ENCODE measurements around the gene FAM149B1.
A peak's percentile ranks its signal among the peaks of the same experiment; 100 is the strongest.

Gene FAM149B1

DNA sequence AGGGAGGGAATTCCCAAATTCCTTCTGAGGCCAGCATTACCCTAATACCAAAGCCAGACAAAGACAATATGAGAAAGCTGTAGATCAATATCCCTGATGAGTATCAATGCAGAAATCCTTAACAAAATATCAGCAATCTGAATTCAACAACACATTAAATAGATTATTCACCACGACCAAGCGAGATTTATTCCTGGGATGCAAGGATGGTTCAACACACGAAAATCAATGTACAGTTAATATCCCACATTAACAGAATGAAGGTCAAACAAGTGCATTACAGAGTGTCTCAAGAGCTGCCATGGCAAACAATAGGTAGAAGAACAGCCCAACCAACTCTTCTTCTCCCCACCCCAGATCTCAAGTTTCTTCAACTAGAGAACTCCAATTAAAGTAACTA lies 6.3 kb upstream of the FAM149B1 start:
- Mint-ChIP-seq H3K4me1 (peaks cover 49% of the 10 kb centered on the region), H3K9me3 (no peaks in the 10 kb centered on the region), H3K36me3 (peaks cover 34% of the 10 kb centered on the region), H3K27me3 (no peaks in the 10 kb centered on the region), H3K4me3 (no peak overlapping the region), H3K27ac (peak overlapping the region; percentile 46)
- no peak for ATAC-seq

DNA sequence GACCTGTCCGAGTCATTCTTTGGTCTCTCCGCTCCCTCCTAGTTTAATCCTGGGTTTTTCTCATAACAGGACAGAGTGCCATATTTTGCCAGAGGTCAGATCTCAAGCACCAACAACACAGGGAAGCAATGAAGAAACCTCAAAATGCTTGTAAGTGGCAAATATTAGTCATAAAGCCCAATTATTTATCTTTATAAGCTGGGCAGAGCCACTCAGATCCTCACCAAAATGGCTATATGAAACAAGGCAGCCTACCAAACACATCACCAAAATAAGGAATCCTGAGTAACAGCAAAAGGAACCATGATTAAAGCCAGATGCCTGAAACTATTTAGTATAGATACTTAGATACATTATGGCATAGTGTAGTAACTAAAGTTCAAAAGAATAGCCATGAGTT lies 4.8 kb upstream of the FAM149B1 start:
- H3K27me3 Mint-ChIP-seq: no peaks in the 10 kb centered on the region
- H3K27ac Mint-ChIP-seq: peak overlapping the region; percentile 1
- no peak overlapping the region for H3K4me3 Mint-ChIP-seq
- no peak for ATAC-seq
- H3K36me3 Mint-ChIP-seq: peaks cover 34% of the 10 kb centered on the region
- peaks cover 59% of the 10 kb centered on the region for H3K4me1 Mint-ChIP-seq
- no peaks in the 10 kb centered on the region for H3K9me3 Mint-ChIP-seq

DNA sequence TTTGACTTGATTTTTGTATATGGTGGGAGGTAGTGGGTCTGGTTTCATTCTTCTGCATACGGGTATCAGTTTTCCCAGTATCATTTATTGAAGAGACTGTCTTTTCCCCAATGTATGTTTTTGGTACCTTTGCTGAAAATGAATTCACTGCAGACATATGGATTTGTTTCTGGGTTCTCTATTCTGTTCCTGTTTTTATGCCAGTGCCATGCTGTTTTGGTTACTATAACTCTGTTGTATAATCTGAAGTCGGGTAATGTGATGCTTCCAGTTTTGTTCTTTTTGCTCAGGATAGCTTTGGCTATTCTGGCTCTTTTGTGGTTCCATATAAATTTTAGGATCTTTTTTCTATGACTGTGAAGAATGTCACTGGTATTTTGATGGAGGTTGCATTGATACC lies 947 bp upstream of the FAM149B1 start:
- Mint-ChIP-seq H3K27me3 (no peaks in the 10 kb centered on the region), H3K4me3 (peak overlapping the region; percentile 99), H3K36me3 (peaks cover 18% of the 10 kb centered on the region), H3K27ac (peak overlapping the region; percentile 94), H3K4me1 (peaks cover 42% of the 10 kb centered on the region), H3K9me3 (no peaks in the 10 kb centered on the region)
- ATAC-seq: no peak

DNA sequence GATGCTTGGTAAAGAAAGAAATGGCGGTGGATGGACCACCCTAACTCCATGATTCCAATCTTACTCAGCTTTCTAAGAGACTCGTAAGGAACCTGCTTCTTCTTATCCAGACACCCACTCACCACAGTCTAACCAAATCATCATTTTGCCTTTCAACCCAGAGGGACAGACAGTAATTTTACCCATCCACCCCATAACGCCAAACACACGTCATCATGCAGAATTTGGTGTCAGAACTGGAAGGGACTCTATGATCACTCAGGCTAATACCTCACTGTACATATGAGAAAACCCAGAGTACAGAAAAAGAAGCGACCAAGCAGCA lies 499 bp upstream of the FAM149B1 start:
- peaks cover 38% of the 10 kb centered on the region for H3K4me1 Mint-ChIP-seq
- no peaks in the 10 kb centered on the region for H3K27me3 Mint-ChIP-seq
- no peak for ATAC-seq
- H3K36me3 Mint-ChIP-seq: peaks cover 18% of the 10 kb centered on the region
- peak overlapping the region; percentile 94 for H3K27ac Mint-ChIP-seq
- no peaks in the 10 kb centered on the region for H3K9me3 Mint-ChIP-seq
- peak overlapping the region; percentile 99 for H3K4me3 Mint-ChIP-seq

DNA sequence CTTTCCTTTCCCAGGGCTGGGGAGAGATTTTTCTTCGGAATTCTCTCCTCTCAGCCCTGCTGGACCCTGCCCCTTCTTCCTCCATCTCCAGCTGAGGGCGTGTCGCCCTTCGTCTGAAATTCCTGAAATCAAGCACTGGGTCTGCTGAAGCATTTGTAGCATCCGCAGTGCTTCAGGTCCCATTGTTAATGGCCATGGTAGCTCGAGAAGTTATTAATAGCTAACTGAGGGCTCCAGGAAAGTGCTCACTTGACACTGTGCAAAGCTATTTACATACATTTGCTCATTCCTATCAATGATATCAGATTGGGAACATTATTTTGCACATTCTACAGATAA lies 515 bp downstream of the FAM149B1 start:
- no peak for ATAC-seq
- Mint-ChIP-seq H3K4me3 (peak overlapping the region; percentile 99), H3K27me3 (no peaks in the 10 kb centered on the region), H3K9me3 (no peaks in the 10 kb centered on the region), H3K27ac (peak overlapping the region; percentile 94), H3K4me1 (peaks cover 30% of the 10 kb centered on the region), H3K36me3 (peaks cover 20% of the 10 kb centered on the region)

DNA sequence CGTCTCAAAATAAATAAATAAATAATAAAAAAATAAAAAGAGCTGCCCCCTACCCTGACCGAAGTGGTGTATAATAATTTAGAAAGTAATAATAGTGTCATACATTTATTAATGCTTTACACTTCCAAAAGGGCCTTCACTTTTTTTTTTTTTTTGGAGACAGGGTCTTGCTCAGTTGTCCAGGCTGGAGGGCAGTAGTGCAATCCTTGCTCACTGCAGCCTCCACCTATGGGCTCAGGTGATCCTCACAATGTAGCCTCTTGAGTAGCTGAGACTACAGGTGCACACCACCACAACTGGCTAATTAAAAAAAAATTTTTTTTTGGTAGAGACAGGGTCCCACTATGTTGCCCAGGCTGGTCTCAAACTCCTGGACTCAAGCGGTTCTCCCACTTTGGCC lies 1.4 kb downstream of the FAM149B1 start:
- H3K9me3 Mint-ChIP-seq: no peaks in the 10 kb centered on the region
- H3K27me3 Mint-ChIP-seq: no peaks in the 10 kb centered on the region
- ATAC-seq: no peak
- H3K4me3 Mint-ChIP-seq: no peak overlapping the region
- no peak overlapping the region for H3K27ac Mint-ChIP-seq
- H3K4me1 Mint-ChIP-seq: peaks cover 30% of the 10 kb centered on the region
- H3K36me3 Mint-ChIP-seq: peaks cover 20% of the 10 kb centered on the region

DNA sequence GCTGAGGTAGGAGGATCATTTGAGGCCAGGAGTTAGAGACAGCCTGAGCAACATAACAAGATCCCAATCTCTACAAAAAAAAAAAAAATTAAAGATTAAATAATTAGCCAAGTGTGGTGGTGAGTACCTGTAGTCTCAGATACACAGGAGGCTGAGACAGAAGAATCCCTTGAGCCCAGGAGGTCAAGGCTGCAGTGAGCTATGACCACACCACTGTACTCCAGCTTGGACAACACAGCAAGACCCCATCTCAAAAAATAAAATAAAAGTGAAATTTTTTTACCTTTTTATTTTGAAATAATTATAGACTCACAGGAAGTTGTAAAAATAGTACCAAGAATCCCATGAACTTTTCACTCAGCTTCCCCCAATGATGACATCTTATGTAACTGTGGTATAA lies 4.9 kb downstream of the FAM149B1 start:
- no peak overlapping the region for H3K27ac Mint-ChIP-seq
- H3K27me3 Mint-ChIP-seq: no peaks in the 10 kb centered on the region
- no peak overlapping the region for H3K4me3 Mint-ChIP-seq
- H3K9me3 Mint-ChIP-seq: no peaks in the 10 kb centered on the region
- peaks cover 26% of the 10 kb centered on the region for H3K36me3 Mint-ChIP-seq
- no peak for ATAC-seq
- no peaks in the 10 kb centered on the region for H3K4me1 Mint-ChIP-seq

DNA sequence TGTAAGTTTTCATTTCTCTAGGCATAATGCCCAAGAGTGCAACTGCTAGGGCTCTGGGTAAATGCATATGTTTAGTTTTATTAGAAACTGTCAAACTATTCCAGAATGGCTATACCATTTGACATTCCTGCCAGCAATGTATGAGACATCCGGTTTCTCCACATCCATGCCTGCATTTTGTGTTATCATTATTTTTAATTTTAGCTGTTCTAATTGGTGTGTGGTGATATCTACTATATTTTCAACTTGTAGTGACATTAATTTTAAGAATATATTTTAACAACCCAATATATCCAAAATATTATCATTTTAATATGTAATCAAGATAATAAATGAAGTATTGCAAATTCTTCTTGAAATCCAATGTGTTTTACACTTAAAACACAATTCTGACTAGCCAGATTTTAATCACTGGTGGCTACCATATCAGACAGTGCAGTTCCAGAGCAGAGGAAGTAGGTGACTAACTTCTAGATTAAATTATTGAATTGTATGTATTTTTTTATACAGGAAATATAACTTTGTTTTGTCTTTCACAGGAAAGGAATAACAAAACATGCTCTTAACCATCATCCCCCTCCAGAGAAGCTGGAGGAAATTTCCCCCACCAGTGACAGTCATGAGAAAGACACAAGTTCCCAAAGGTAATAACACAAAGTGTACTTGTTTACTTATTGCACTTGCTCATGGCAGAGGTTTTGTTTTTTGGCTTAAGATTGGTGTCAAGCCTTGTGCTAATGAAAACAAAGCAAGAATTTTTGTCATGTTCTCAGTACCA lies 6.4 kb downstream of the FAM149B1 start:
- no peaks in the 10 kb centered on the region for H3K4me1 Mint-ChIP-seq
- no peak overlapping the region for H3K27ac Mint-ChIP-seq
- no peak for ATAC-seq
- H3K4me3 Mint-ChIP-seq: no peak overlapping the region
- H3K36me3 Mint-ChIP-seq: peaks cover 33% of the 10 kb centered on the region
- H3K9me3 Mint-ChIP-seq: no peaks in the 10 kb centered on the region
- no peaks in the 10 kb centered on the region for H3K27me3 Mint-ChIP-seq

DNA sequence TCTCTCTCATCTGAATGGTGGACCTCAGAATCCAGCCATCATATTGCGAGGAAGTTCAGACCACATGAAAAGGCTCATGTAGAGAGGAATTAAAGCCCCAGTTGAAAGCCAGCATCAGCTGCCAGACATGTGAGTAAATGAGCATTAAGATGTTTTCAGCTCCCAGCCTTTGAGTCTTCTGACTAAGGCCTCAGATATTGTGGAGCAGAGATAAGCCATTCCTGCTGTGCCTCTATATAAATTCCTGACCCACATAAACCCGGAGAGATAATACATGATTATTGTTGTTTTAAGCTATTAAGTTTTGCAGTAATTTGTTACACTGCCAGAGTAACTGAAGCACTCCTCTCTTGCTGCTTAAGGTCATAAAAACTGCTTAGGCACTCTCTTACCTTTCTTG lies 14.6 kb downstream of the FAM149B1 start:
- no peaks in the 10 kb centered on the region for H3K4me1 Mint-ChIP-seq
- no peak overlapping the region for H3K27ac Mint-ChIP-seq
- no peaks in the 10 kb centered on the region for H3K27me3 Mint-ChIP-seq
- H3K36me3 Mint-ChIP-seq: peaks cover 66% of the 10 kb centered on the region
- H3K9me3 Mint-ChIP-seq: peaks cover 3% of the 10 kb centered on the region
- ATAC-seq: no peak
- no peak overlapping the region for H3K4me3 Mint-ChIP-seq

DNA sequence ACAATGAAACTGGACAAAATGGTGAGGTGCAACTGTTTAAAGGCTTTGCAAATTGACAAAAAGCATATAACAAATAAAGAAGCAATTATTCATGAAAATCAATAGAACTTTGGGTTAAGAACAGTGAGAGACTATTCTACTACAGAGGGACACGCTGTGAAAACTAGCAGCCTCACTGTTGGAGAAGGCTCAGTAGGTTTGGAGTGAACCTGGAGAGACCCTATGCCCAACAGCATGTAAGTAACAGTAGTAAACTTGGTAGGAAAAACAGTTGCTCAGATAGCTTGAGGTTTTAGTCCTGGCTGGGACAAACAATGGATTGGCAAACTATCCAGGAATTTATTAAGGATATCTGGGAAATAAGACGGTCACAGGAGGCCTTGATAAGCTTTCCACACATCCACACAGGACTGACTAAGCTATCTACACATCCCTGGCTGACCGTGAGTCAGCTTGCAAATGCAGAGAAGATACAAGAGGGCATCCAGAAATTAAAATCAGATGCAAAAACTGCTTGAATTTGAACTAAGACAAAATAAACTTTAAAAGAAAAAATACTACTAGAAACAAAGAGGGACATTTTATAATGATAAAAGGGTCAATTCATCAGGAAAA lies 15.9 kb downstream of the FAM149B1 start:
- Mint-ChIP-seq H3K9me3 (peaks cover 3% of the 10 kb centered on the region), H3K27ac (no peak overlapping the region), H3K4me3 (no peak overlapping the region), H3K36me3 (peaks cover 59% of the 10 kb centered on the region), H3K4me1 (no peaks in the 10 kb centered on the region), H3K27me3 (no peaks in the 10 kb centered on the region)
- ATAC-seq: no peak

DNA sequence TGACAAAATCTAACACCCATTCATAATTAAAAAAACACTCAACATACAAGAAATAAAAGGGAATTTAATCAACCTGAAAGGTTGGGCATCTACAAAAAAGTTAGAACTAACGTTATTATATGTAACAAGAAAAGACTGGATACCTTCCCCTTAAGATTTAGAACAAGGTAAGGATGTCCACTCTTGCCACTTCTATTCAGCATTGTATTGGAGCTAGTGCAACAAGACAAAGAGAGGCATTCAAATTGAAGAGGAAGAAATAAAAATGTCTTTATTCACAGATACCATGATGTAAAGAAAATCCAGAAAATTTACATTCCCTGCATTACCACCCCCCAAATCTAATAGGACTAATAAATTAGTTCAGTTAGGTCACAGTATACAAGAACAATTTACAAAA lies 18.3 kb downstream of the FAM149B1 start:
- Mint-ChIP-seq H3K4me3 (no peak overlapping the region), H3K4me1 (no peaks in the 10 kb centered on the region)

DNA sequence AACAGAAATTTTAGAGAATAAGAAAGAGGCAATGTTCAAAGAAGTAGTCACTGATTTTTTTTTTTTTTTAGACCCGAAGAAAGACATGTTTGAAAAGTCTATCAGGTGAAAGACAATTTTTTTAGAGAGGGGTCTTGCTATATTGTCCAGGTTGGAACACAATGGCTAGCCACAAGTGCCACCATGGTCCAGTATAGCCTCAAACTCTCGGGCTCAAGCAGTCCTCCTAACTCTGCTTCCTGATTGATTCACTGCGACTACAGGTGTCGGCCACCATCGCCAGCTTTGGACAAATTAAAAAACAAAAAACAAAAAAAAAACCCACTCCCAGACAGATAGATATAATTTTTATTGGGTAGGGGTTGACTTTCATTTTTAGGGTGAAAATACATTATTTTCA lies 22.3 kb downstream of the FAM149B1 start:
- Mint-ChIP-seq H3K4me3 (no peak overlapping the region), H3K36me3 (peaks cover 20% of the 10 kb centered on the region), H3K27ac (no peak overlapping the region), H3K4me1 (no peaks in the 10 kb centered on the region), H3K9me3 (no peaks in the 10 kb centered on the region), H3K27me3 (no peaks in the 10 kb centered on the region)
- no peak for ATAC-seq

More for the DNA sequence above, 18.3 kb downstream of the FAM149B1 start:
- Mint-ChIP-seq H3K27me3 (no peaks in the 10 kb centered on the region), H3K9me3 (peaks cover 3% of the 10 kb centered on the region), H3K36me3 (peaks cover 45% of the 10 kb centered on the region), H3K27ac (no peak overlapping the region)
- no peak for ATAC-seq

DNA sequence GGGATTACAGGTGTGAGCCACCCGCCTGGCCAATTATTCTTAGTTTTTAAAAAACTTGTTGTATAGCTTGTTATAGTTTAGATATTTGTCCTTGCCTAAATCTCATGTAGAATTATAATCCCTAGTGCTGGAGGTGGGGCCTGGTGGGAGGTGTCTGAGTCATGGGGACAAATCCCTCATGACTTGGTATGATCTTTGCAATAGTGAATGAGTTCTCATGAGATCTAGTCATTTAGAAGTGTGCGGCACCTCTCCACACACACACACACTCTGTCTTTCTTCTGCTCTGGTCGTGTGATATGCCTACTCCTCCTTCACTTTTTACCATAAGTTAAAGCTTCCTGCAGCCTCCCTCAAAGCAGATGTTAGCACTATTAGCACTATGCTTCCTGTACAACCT lies 37.2 kb downstream of the FAM149B1 start:
- no peak overlapping the region for H3K27ac Mint-ChIP-seq
- peaks cover 6% of the 10 kb centered on the region for H3K9me3 Mint-ChIP-seq
- H3K36me3 Mint-ChIP-seq: peaks cover 34% of the 10 kb centered on the region
- H3K4me1 Mint-ChIP-seq: no peaks in the 10 kb centered on the region
- no peak for ATAC-seq
- no peaks in the 10 kb centered on the region for H3K27me3 Mint-ChIP-seq
- no peak overlapping the region for H3K4me3 Mint-ChIP-seq

DNA sequence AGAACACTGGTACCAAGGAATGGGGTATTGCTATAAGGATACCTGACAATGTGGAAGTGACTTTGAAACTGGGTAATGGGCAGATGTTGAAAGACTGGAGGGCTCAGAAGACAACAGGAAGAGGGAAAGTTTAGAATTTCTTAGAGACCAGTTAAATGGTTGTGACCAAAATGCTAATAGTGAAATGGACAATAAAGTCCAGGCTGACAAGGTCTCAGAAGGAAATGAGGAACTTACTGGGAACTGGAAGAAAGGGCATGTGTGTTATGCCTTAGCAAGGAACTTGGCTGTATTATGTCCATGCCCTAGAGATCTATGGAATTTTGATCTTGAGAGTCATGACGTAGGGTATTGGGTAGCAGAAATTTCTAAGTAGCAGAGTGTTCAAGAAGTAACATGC lies 38.0 kb downstream of the FAM149B1 start:
- peaks cover 6% of the 10 kb centered on the region for H3K9me3 Mint-ChIP-seq
- H3K4me3 Mint-ChIP-seq: no peak overlapping the region
- peaks cover 26% of the 10 kb centered on the region for H3K36me3 Mint-ChIP-seq
- H3K4me1 Mint-ChIP-seq: no peaks in the 10 kb centered on the region
- no peak overlapping the region for H3K27ac Mint-ChIP-seq
- ATAC-seq: no peak
- H3K27me3 Mint-ChIP-seq: no peaks in the 10 kb centered on the region

DNA sequence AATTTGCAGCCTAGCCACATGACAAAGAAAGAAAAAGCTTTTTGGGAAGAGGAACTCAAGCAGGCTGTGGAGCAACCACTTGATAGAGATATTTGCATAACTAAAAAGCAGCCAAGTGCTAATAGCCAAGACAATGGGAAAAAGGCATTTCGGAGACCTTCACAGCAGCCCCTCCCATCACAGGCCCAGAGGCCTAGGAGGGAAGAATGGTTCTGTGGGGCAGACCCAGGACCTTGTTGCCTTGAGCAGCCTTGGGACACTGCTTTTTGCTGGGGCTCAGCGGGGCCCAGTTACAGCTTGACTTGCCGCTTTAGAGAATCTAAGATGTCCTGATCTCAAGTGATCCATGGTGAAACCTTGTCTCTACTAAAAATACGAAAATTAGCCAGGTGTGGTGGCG lies 38.5 kb downstream of the FAM149B1 start:
- Mint-ChIP-seq H3K4me1 (no peaks in the 10 kb centered on the region), H3K27ac (no peak overlapping the region), H3K9me3 (peaks cover 6% of the 10 kb centered on the region), H3K27me3 (no peaks in the 10 kb centered on the region), H3K4me3 (no peak overlapping the region), H3K36me3 (peaks cover 23% of the 10 kb centered on the region)
- no peak for ATAC-seq

DNA sequence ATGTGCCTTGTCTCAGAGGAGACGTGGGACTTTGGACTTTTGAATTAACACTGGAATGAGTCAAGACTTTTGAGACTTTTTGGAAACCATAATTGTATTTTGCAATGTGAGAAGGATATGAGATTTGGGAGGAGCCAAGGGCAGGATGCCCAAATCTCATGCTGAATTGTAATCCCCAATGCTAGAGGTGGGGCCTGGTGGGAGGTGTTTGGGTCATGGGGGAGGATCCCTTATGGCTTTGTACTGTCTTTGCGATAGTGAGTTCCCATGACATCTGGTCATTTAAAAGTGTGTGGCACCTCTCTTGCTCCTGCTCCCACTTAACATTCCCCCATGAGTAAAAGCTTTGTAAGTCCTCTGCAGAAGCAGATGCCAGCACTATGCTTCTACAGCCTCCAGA lies 40.0 kb downstream of the FAM149B1 start:
- Mint-ChIP-seq H3K9me3 (peaks cover 6% of the 10 kb centered on the region), H3K27me3 (no peaks in the 10 kb centered on the region), H3K36me3 (peaks cover 23% of the 10 kb centered on the region), H3K4me3 (no peak overlapping the region), H3K4me1 (no peaks in the 10 kb centered on the region), H3K27ac (no peak overlapping the region)
- ATAC-seq: no peak
